Adipocyte (in vitro differentiated cells): Measurements from ENCODE around the gene LRRC4.

Experiments used
- DNase-seq: peaks from one replicate; pipeline ENCODE4 v3.0.0-alpha.2; 2015; ENCODE audit warnings: low read depth
- H3K27me3 ChIP-seq: replicated peaks from 2 replicates; pipeline ENCODE4 v1.7.0; 2013; ENCODE audit warnings: mild to moderate bottlenecking, low read length, moderate library complexity; ENCODE audit not compliant: control insufficient read depth, insufficient read depth
- H3K36me3 ChIP-seq: 2 replicates; pipeline ENCODE4 v1.7.0; 2013; ENCODE audit warnings: low read length, mild to moderate bottlenecking, moderate library complexity; ENCODE audit not compliant: control insufficient read depth, insufficient read depth, severe bottlenecking
- H3K4me1 ChIP-seq: 2 replicates; pipeline ENCODE4 v1.7.0; 2013; ENCODE audit warnings: mild to moderate bottlenecking, low read length, moderate library complexity; ENCODE audit not compliant: control insufficient read depth, insufficient read depth
- H3K4me3 ChIP-seq: 2 replicates; pipeline ENCODE4 v1.7.0; 2013; ENCODE audit warnings: mild to moderate bottlenecking, low read length, moderate library complexity
- H3K9ac ChIP-seq: 2 replicates; pipeline ENCODE4 v1.7.0; 2013; ENCODE audit warnings: mild to moderate bottlenecking, low read length, moderate library complexity
- H3K9me3 ChIP-seq: 2 replicates; pipeline ENCODE4 v1.7.0; 2013; ENCODE audit warnings: mild to moderate bottlenecking, low read length, moderate library complexity; ENCODE audit not compliant: control insufficient read depth

The LRRC4 gene

DNA sequence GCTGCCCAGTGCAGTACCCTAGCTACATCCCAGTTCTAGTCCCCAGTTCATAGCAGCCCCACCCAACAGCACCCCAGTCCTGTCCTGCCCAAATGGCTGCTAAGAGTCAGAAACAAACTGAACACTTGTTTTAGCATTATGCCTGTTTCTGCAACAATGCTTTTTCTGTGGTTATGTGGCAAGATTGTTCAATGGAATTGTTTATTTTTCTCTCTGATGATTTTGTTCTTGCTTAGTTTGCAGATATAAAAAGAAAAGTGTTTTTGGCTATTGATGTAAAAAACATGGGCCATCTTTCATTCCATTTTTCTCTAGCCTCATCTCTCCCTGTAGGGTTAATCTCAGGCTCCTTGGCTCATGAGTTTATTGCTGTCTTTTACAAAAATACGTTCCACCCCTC lies 42.5 kb downstream of the LRRC4 start:
- DNase-seq = peak; percentile 22
- H3K36me3 ChIP-seq = peaks cover 32% of the 10 kb centered on the region
- no peaks in the 10 kb centered on the region for H3K9me3 ChIP-seq
- peaks cover 26% of the 10 kb centered on the region for H3K4me1 ChIP-seq
- H3K9ac ChIP-seq = no peak overlapping the region
- no peaks in the 10 kb centered on the region for H3K27me3 ChIP-seq
- no peak overlapping the region for H3K4me3 ChIP-seq

DNA sequence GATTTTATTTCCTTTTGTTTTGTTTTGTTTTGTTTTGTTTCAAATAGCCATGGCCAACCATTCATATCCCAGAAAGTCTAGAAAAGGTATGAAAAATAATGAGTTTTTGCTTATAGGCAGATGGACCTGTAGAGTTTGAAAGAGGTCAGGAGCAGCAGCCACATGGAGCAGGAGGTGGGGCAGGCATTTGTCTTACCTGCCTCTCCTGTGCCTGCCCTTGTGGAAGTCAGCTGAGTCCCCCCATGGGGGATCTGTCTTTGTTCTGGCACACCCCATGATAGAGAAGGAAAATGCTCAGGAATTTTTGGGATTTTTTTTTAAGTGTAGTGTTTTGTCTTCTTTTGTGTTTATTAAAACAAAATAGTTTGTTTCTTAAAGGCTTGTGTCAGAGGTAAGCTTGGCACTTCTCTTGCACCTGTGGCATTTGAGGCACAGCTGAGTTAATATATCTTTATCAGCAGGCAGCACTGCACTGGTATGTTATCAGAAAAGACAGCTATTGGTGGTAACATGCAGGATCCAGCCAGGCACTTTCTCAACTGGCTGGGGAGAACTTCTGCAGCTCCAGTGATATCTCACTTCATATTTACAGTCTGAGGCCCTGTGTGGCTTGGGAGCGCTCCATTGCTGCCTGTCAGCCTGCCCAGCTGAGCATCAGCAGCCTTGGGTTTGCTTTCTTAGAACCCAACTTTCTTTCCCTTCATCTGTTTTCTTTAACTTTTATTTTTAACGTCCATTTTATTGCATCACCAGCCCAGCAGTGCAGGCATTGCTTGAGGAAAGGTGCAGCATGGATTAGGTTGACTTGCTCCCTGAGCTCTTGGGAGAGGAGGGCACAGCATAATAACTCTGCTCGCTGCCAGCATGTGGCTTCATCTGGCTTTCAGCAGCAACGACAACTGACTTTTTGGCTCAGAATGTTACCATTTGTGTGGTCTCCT lies 44.4 kb downstream of the LRRC4 start:
- H3K4me1 ChIP-seq = peaks cover 26% of the 10 kb centered on the region
- H3K27me3 ChIP-seq = no peaks in the 10 kb centered on the region
- no peaks in the 10 kb centered on the region for H3K9me3 ChIP-seq
- no peak for DNase-seq
- H3K36me3 ChIP-seq = peaks cover 14% of the 10 kb centered on the region
- no peak overlapping the region for H3K4me3 ChIP-seq
- no peak overlapping the region for H3K9ac ChIP-seq

DNA sequence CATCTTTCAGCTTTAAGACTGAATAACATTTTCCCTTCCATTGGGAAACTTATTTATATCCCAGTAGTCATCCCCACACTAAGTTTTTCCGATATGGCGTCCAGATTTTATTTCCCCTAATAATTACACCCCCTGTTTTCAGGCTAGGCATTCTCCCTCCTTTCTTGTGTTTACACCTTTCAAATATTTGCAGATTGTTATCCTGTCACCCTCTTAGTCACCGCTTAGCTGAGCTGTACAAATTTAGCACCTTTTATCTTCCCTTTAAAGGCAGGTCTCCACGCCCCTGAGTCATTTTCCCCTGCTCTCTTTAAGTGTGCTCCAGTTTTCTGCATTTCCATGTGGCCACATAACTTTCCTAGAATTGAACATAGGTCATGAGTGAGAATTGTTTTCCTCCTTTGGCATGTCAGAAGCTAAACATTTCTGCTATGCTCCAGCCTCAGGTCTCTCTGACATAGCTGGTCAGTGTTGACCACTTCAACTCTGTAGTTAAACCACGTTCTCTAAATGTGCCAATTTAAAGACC lies 47.4 kb downstream of the LRRC4 start:
- no peak for DNase-seq

DNA sequence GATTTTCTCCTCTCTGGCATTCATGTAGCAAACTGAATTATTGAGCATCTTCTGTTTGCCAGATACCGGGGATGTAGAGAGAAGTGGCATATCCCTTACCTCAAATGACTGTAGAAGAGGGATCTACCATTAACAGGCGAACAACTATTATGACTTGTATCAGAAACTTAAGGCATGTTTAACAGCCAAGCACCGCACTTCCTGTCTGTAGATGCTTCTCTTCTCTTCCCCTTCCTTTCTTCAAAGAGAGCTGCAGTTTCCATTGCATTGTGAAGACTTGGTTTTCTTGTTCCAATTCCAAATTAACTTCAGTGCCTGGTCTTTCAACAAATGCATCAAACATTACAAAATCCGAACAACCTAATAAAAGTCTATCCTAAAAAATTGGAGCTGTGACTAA lies 49.3 kb downstream of the LRRC4 start:
- Histone ChIP-seq H3K9me3 (peaks cover 6% of the 10 kb centered on the region), H3K4me1 (peaks cover 14% of the 10 kb centered on the region), H3K9ac (no peak overlapping the region), H3K27me3 (no peaks in the 10 kb centered on the region), H3K4me3 (no peak overlapping the region), H3K36me3 (peaks cover 13% of the 10 kb centered on the region)
- no peak for DNase-seq

More for the DNA sequence above, 47.4 kb downstream of the LRRC4 start:
- Histone ChIP-seq H3K4me1 (peaks cover 23% of the 10 kb centered on the region), H3K36me3 (peaks cover 5% of the 10 kb centered on the region), H3K9ac (no peak overlapping the region), H3K27me3 (no peaks in the 10 kb centered on the region), H3K9me3 (peaks cover 6% of the 10 kb centered on the region), H3K4me3 (no peak overlapping the region)

DNA sequence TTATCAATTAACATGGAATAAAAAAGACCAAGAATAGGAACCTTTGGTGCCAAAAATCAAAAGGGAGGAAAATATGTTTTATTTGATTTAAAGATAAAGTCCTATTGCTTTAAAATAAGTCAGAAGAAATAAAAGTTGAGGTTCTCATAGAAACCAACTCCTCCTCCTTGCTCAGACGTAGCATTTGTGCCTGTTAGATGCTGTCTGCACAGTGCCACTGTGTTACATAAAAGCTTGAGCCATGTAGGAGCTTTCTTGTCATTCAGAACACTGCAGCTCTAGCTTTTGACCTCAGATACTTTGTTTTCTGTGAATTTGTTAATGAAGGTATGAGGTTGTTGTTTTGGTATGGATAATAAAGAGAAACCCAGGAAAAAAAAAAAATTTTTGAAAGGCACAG lies 50.3 kb downstream of the LRRC4 start:
- no peak overlapping the region for H3K4me3 ChIP-seq
- no peaks in the 10 kb centered on the region for H3K27me3 ChIP-seq
- no peak for DNase-seq
- no peak overlapping the region for H3K9ac ChIP-seq
- peaks cover 6% of the 10 kb centered on the region for H3K9me3 ChIP-seq
- H3K36me3 ChIP-seq = peaks cover 17% of the 10 kb centered on the region
- H3K4me1 ChIP-seq = peaks cover 5% of the 10 kb centered on the region

DNA sequence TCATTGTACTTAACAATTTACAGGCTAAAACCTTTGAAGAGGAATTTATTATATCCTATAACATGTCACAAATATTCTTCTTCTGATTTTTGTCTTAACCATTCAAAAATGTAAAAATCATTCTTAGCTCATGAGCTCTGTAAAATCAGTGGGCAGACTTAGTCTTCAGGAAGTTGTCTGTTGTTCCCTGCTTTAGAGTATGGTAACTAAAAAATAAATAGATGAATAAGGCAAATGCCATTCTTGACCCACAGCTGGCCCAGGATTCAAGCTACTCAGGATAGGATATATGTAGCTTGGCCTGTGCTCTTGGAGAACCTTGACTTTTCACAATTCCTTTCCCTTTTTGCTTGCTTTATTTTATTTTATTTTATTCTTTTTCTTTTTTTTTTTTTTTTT lies 51.5 kb downstream of the LRRC4 start:
- H3K27me3 ChIP-seq = no peaks in the 10 kb centered on the region
- H3K4me3 ChIP-seq = no peak overlapping the region
- no peaks in the 10 kb centered on the region for H3K4me1 ChIP-seq
- peaks cover 6% of the 10 kb centered on the region for H3K9me3 ChIP-seq
- peak; percentile 14 for DNase-seq
- H3K36me3 ChIP-seq = peaks cover 17% of the 10 kb centered on the region
- H3K9ac ChIP-seq = no peak overlapping the region

DNA sequence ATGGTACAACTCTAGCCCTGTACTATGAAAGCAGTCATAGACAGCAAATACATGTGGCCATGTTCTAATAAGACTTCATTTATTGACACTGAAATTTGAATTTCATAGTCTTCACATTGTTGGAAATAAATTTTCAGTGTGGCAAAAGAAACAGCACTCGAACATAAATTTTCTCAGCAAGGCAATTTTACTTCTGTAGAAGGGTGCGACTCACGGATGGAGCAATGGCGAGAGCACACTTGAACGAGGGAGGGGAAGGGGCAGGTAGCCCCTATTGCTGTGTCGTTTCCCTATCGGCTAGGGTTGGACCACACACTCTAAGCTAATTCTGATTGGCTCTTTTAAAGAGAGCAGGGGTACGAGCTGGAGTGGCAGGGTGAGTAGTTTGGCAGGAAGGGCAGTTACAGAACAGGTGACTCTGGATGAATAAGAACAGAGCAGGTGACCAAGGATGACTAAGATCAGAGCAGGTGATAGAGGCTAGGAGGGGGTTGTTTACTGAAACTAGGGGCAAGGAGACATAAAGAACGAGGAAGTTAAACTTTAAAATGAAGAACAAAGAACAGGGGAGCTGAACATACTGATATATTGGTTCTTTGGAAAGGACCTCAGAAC lies 52.0 kb downstream of the LRRC4 start:
- H3K4me3 ChIP-seq = no peak overlapping the region
- H3K9me3 ChIP-seq = peaks cover 6% of the 10 kb centered on the region
- DNase-seq = no peak
- peaks cover 17% of the 10 kb centered on the region for H3K36me3 ChIP-seq
- no peaks in the 10 kb centered on the region for H3K4me1 ChIP-seq
- H3K9ac ChIP-seq = no peak overlapping the region
- no peaks in the 10 kb centered on the region for H3K27me3 ChIP-seq

DNA sequence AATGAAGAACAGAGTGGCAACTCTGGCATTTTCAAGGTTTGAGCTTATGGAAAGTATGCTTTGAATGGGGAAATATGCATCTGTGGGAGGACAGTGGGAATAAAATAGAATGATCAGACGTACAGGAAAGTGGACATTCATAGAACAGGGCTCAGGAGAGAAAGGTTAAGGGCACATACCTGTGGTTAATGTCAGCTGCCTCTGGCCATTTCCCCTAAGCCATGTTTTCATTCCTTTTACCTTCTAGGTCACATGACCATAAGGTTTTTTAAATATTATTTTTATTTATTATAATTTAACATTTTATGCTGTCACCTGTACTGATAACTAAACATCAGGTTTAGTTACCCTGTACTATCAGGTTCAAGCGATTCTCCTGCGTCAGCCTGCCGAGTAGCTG lies 52.8 kb downstream of the LRRC4 start:
- DNase-seq = no peak
- Histone ChIP-seq H3K4me3 (no peak overlapping the region), H3K4me1 (no peaks in the 10 kb centered on the region), H3K9me3 (peaks cover 6% of the 10 kb centered on the region), H3K36me3 (peaks cover 17% of the 10 kb centered on the region), H3K9ac (no peak overlapping the region), H3K27me3 (no peaks in the 10 kb centered on the region)
